Natural killer cell (primary cell): ENCODE measurements around the gene NUDT16L1. TPM values are rescaled to one million over a fixed set of nuclear protein-coding genes. Genes with fewer than 3 reads are reported as not detected.

Experiments
- ATAC-seq, 3 donors: fragments of 150-1000 bp in 2 of 3; fragments of 200-7000 bp in 1 of 3; cut with Tn5 transposase; 1 replicate in 1 of 3; 2 replicates in 2 of 3; pipeline ENCODE4 v1.10.0; 2021; ENCODE audit warnings: mild to moderate bottlenecking in 2 of 3, moderate library complexity in 2 of 3
- DNase-seq, 2 donors: peaks; one replicate each; pipeline versions ENCODE4 v3.0.0 to v3.0.0-alpha.2; 2013 to 2021; ENCODE audit warnings: mixed read lengths in 1 of 2
- H3K27ac ChIP-seq: one replicate; pipeline ENCODE4 v1.5.1; 2013; ENCODE audit warnings: mild to moderate bottlenecking, low read length
- H3K27me3 ChIP-seq: one replicate; pipeline ENCODE4 v1.6.1; 2013; ENCODE audit warnings: low read length; ENCODE audit not compliant: control insufficient read depth, insufficient read depth
- H3K36me3 ChIP-seq: one replicate; pipeline ENCODE4 v1.6.1; 2013; ENCODE audit warnings: low read length; ENCODE audit not compliant: control insufficient read depth, insufficient read depth
- H3K4me1 ChIP-seq: one replicate; pipeline ENCODE4 v1.6.1; 2013; ENCODE audit warnings: low read length; ENCODE audit not compliant: control insufficient read depth, insufficient read depth
- H3K4me3 ChIP-seq: one replicate; pipeline ENCODE4 v1.5.1; 2013; ENCODE audit warnings: low read length
- H3K9me3 ChIP-seq: one replicate; pipeline ENCODE4 v1.6.1; 2013; ENCODE audit warnings: low read length; ENCODE audit not compliant: control insufficient read depth, insufficient read depth
- H3K27ac Mint-ChIP-seq, 2 donors: one replicate each; pipeline ENCODE4 v1.8.0; 2022; ENCODE audit warnings: mild to moderate bottlenecking in 2 of 2, mixed read lengths in 2 of 2, moderate library complexity in 1 of 2
- H3K27me3 Mint-ChIP-seq, 2 donors: one replicate each; pipeline ENCODE4 v1.8.0; 2022; ENCODE audit warnings: low read depth in 2 of 2, mixed read lengths in 2 of 2
- H3K36me3 Mint-ChIP-seq: one replicate; pipeline ENCODE4 v1.8.0; 2022; ENCODE audit warnings: mixed read lengths
- H3K4me1 Mint-ChIP-seq, 2 donors: one replicate each; pipeline ENCODE4 v1.8.0; 2022; ENCODE audit warnings: mixed read lengths in 2 of 2
- H3K4me3 Mint-ChIP-seq: one replicate; pipeline ENCODE4 v1.8.0; 2022; ENCODE audit warnings: mild to moderate bottlenecking, moderate library complexity, mixed read lengths
- H3K9me3 Mint-ChIP-seq, 2 donors: one replicate each; pipeline ENCODE4 v1.8.0; 2022; ENCODE audit warnings: mixed read lengths in 2 of 2
- WGBS: methylation state at CpG from one replicate; pipeline ENCODE4 v1.1.7; 2013; ENCODE audit warnings: missing lambda C conversion rate; ENCODE audit not compliant: insufficient coverage; 5-methylcytosine and 5-hydroxymethylcytosine counted together
- intact Hi-C: fragments of 100-400 bp; cut with micrococcal nuclease; formaldehyde crosslinking; loops from one replicate; pipeline ENCODE4 v1.14.2; 2022
- total RNA-seq, 4 donors: library from RNA; stranded (reverse); fragments of 120-200 nt in 1 of 4; gene quantifications; one replicate each; pipeline versions ENCODE4 v1.2.3 to v1.2.4, GENCODE V29; 2013 to 2022
- TF ChIP-seq, protein P1 (sequence below): fragments of 200-600 bp; IDR thresholded peaks from one replicate; pipeline ENCODE4 v1.8.0; 2022; ENCODE audit warnings: antibody characterized with exemption

Gene NUDT16L1
- total RNA-seq, 3 donors from 2014 or later (not counting 1 experiment from before 2014, with no cell fraction given), result 30.8 to 39.1 (median 35.0) TPM

DNA sequence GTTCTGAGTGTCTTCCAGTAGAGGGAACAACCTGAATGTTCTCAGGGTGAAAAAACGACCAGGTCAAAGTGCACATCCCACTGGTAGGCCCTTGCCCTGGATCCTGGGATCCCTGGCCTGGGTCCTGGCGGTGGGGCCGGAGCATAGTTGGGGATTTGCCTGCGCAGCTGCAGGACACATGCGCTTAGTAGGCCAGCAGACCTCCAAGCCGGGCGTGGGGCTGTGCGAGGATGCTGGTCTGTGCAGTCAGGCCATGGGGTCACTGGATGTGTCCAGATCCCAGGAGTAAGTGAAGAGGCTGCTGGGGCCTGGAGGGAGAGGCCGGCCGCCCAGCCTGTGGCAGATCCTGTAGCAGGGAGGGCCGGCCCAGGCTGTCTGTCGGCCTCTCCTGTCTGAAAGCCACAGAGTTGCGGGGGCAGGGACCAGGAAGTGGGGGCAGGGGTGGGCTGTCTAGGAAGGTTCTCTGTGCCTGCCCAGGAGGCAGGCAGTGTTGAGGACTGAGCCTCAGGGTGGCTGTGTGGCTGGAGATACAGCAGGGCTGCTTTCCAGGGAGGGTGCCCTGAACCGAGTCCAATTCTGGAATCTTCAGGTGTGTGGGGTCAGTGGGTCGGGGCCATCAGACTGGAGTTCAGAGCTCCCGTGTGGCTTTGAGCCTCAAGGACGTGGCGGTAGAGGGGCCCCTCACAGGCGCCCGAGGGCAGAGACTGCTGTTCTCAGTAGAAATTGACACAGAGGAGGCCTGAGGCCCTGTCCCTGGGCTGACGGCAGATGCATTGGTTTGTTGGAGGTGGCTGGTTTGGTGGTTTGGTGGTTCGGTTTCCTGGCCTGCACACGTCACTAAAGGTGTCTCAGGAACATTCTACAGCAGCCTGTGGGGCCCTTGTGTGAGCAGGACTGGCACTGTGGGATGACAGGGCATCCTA, 17.2 kb upstream of the NUDT16L1 start:
- ATAC-seq (peak; percentile 51 to 67 (median 58)), DNase-seq (peak in 1 of 2 donors; percentile 88)
- 38% methylated on average over 23 of the region's 23 CpGs for WGBS
- Mint-ChIP-seq H3K27ac (peak overlapping the region; percentile 81 to 92), H3K36me3 (no peaks in the 10 kb centered on the region), H3K27me3 (no peaks in the 10 kb centered on the region), H3K4me1 (peaks cover 18 to 33% of the 10 kb centered on the region in 2 donors), H3K9me3 (no peaks in the 10 kb centered on the region), H3K4me3 (peak overlapping the region; percentile 50)
- peaks cover 28% of the 10 kb centered on the region for H3K36me3 ChIP-seq
- intact Hi-C loops, result no loop called here
- TF ChIP-seq, protein P1, sequence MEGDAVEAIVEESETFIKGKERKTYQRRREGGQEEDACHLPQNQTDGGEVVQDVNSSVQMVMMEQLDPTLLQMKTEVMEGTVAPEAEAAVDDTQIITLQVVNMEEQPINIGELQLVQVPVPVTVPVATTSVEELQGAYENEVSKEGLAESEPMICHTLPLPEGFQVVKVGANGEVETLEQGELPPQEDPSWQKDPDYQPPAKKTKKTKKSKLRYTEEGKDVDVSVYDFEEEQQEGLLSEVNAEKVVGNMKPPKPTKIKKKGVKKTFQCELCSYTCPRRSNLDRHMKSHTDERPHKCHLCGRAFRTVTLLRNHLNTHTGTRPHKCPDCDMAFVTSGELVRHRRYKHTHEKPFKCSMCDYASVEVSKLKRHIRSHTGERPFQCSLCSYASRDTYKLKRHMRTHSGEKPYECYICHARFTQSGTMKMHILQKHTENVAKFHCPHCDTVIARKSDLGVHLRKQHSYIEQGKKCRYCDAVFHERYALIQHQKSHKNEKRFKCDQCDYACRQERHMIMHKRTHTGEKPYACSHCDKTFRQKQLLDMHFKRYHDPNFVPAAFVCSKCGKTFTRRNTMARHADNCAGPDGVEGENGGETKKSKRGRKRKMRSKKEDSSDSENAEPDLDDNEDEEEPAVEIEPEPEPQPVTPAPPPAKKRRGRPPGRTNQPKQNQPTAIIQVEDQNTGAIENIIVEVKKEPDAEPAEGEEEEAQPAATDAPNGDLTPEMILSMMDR, result no peak
- peaks cover 28% of the 10 kb centered on the region for H3K4me1 ChIP-seq
- no peaks in the 10 kb centered on the region for H3K9me3 ChIP-seq
- peak overlapping the region; percentile 78 for H3K27ac ChIP-seq
- H3K4me3 ChIP-seq, result no peak overlapping the region
- H3K27me3 ChIP-seq, result no peaks in the 10 kb centered on the region

DNA sequence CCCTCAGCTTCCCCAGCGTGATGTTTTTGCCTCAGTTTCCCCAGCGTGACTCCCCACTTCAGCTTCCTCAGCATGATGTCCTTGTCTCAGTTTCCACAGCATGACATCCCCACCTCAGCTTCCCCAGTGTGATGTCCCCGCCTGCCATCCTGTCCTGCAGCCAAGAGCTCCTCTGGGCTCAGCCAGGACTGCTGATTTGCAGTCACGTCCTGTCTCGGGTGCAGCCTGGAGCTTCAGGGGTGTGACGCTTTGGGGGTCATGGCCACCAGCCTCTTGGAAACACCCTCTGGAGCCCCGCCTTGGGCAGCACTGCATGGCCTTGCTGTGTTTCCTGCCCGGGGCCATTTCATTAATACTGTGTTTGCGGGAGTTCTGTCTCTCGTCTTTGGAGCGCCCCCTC, 16.5 kb upstream of the NUDT16L1 start:
- TF ChIP-seq, protein P1, result no peak
- ATAC-seq (no peak), DNase-seq (no peak)
- Mint-ChIP-seq H3K9me3 (no peaks in the 10 kb centered on the region), H3K4me3 (peak overlapping the region; percentile 50), H3K27me3 (no peaks in the 10 kb centered on the region), H3K4me1 (peaks cover 18 to 33% of the 10 kb centered on the region in 2 donors), H3K36me3 (no peaks in the 10 kb centered on the region), H3K27ac (peak overlapping the region; percentile 81 to 92)
- H3K36me3 ChIP-seq, result peaks cover 27% of the 10 kb centered on the region
- WGBS, result 80% methylated on average over 11 of the region's 11 CpGs
- H3K9me3 ChIP-seq, result no peaks in the 10 kb centered on the region
- H3K27ac ChIP-seq, result peak overlapping the region; percentile 78
- H3K4me3 ChIP-seq, result no peak overlapping the region
- intact Hi-C loops, result no loop called here
- peaks cover 29% of the 10 kb centered on the region for H3K4me1 ChIP-seq
- H3K27me3 ChIP-seq, result no peaks in the 10 kb centered on the region

DNA sequence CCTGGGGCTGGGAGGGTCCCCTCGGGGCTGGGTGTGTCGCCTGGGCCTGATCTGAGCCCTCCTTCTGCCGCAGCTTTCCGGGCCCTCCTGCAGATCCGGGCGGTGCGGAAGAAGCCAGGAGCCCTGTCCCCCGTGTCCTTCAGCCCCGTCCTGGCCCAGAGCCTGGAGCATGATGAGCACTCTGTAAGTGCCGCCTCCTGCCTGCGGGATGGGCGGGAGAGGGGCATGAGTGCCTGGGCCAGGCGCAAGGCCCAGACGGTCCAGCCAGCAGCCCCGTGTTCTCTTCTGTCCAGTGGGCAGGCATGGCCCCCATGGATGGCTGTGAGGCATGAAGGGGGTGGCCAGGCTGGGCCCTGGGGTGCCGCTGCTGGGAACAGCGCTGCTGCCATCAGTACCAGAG, 16.0 kb upstream of the NUDT16L1 start:
- no peak for DNase-seq
- H3K4me1 Mint-ChIP-seq, result peaks cover 18 to 33% of the 10 kb centered on the region in 2 donors
- TF ChIP-seq, protein P1, result no peak
- Histone ChIP-seq H3K27me3 (no peaks in the 10 kb centered on the region), H3K4me3 (no peak overlapping the region), H3K9me3 (no peaks in the 10 kb centered on the region), H3K4me1 (peaks cover 34% of the 10 kb centered on the region), H3K27ac (peak overlapping the region; percentile 78), H3K36me3 (peaks cover 27% of the 10 kb centered on the region)
- no peaks in the 10 kb centered on the region for H3K27me3 Mint-ChIP-seq
- H3K9me3 Mint-ChIP-seq, result no peaks in the 10 kb centered on the region
- WGBS, result 97% methylated on average over 17 of the region's 17 CpGs
- H3K36me3 Mint-ChIP-seq, result no peaks in the 10 kb centered on the region
- no peak for ATAC-seq
- peak overlapping the region in 1 of 2 donors; percentile 92 for H3K27ac Mint-ChIP-seq
- H3K4me3 Mint-ChIP-seq, result peak overlapping the region; percentile 17
- intact Hi-C loops, result no loop called here
